Kidney (tissue), 14 donors: ENCODE data around the gene THADA. TPM values are rescaled to one million over a fixed set of nuclear protein-coding genes. Genes with fewer than 3 reads are reported as not detected.
A peak's percentile ranks its signal among the peaks of the same experiment; 100 is the strongest.

Source experiments
- DNase-seq, 5 donors: peaks; one replicate each; pipeline ENCODE4 v3.0.0-alpha.2; 2013 to 2020
- FAIRE-seq: peaks from 2 replicates; lab custom pipeline; 2012; peaks lifted over from hg19 to GRCh38; lab: Jason Lieb, UNC
- H3K27ac ChIP-seq, 2 donors: one replicate each; pipeline ENCODE4 v1.7.0; 2013; ENCODE audit warnings: low read depth in 2 of 2, low read length in 2 of 2, inconsistent platforms in 1 of 2
- H3K27me3 ChIP-seq: one replicate; pipeline ENCODE4 v1.7.1; 2013; ENCODE audit warnings: low read length, inconsistent platforms; ENCODE audit not compliant: control insufficient read depth, insufficient read depth
- H3K36me3 ChIP-seq, 3 donors: one replicate each; pipeline versions ENCODE4 v1.7.0 to v1.7.1; 2013; ENCODE audit warnings: low read length in 3 of 3, control low read depth in 1 of 3, inconsistent platforms in 1 of 3; ENCODE audit not compliant: insufficient read depth in 3 of 3, control insufficient read depth in 2 of 3
- H3K4me1 ChIP-seq, 3 donors: one replicate each; pipeline versions ENCODE4 v1.7.0 to v1.7.1; 2013; ENCODE audit warnings: low read length in 3 of 3, inconsistent platforms in 1 of 3, low read depth in 1 of 3; ENCODE audit not compliant: control insufficient read depth in 2 of 3, insufficient read depth in 2 of 3
- H3K4me3 ChIP-seq, 3 donors: one replicate each; pipeline versions ENCODE4 v1.7.0 to v1.8.1; 2013; ENCODE audit warnings: low read length in 3 of 3, control low read depth in 1 of 3, inconsistent platforms in 1 of 3
- H3K9ac ChIP-seq, 3 donors: one replicate each; pipeline versions ENCODE4 v1.7.0 to v1.7.1; 2013; ENCODE audit warnings: low read length in 3 of 3, control low read depth in 1 of 3, inconsistent platforms in 1 of 3
- H3K9me3 ChIP-seq, 3 donors: one replicate each; pipeline versions ENCODE4 v1.7.0 to v1.7.1; 2013; ENCODE audit warnings: low read length in 3 of 3, control low read depth in 1 of 3, inconsistent platforms in 1 of 3; ENCODE audit not compliant: control insufficient read depth in 2 of 3, insufficient read depth in 1 of 3
- intact Hi-C: fragments of 100-400 bp; cut with DNase I; formaldehyde crosslinking; loops from one replicate; pipeline ENCODE4 v1.11.1; 2022
- polyA plus RNA-seq: library from polyadenylated mRNA; stranded (reverse); fragments of 350-450 nt; fragmentation: Illumina TruSeq; extraction: RNeasy Lipid Tissue Mini Kit (QIAGEN cat#74804); gene quantifications from one replicate; pipeline ENCODE4 v1.2.3, GENCODE V29; 2014; ENCODE audit warnings: low read depth, low replicate concordance; ENCODE audit not compliant: insufficient read depth
- total RNA-seq: library from RNA; stranded (reverse); fragmentation: NEBNext Ultra II Directional; extraction: Animal tissue kit (Norgen Biotek cat#: 25700); gene quantifications from one replicate; pipeline ENCODE4 v1.2.1, GENCODE V29; 2021
- TF ChIP-seq, protein P1 (sequence below): IDR thresholded peaks from 3 replicates; pipeline ENCODE4 v1.5.1; 2012; ENCODE audit warnings: mild to moderate bottlenecking, moderate library complexity, borderline replicate concordance; ENCODE audit not compliant: insufficient read depth; ENCODE audit errors: extremely low read depth
- donor health status: control.
- donor health status: control.
- donor health status: control.
- donor health status: control.
- donor health status: control.
- donor health status: DM: yes; HTN: yes; CAD: no.
- donor health status: Normal renal cell carcinoma (clear cell type).

Gene THADA
- total and polyA plus RNA-seq, 2 donors from 2014 or later = 21.4 to 45.1 TPM

- intact Hi-C loops = loop anchor here (5.0 to 10.0 kb wide), 2 partner anchors 207 to 274 kb away; no protein-coding TSS in a partner anchor
- TF ChIP-seq, protein P1, sequence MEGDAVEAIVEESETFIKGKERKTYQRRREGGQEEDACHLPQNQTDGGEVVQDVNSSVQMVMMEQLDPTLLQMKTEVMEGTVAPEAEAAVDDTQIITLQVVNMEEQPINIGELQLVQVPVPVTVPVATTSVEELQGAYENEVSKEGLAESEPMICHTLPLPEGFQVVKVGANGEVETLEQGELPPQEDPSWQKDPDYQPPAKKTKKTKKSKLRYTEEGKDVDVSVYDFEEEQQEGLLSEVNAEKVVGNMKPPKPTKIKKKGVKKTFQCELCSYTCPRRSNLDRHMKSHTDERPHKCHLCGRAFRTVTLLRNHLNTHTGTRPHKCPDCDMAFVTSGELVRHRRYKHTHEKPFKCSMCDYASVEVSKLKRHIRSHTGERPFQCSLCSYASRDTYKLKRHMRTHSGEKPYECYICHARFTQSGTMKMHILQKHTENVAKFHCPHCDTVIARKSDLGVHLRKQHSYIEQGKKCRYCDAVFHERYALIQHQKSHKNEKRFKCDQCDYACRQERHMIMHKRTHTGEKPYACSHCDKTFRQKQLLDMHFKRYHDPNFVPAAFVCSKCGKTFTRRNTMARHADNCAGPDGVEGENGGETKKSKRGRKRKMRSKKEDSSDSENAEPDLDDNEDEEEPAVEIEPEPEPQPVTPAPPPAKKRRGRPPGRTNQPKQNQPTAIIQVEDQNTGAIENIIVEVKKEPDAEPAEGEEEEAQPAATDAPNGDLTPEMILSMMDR = no peak
- no peaks in the 10 kb centered on the region for H3K9me3 ChIP-seq
- peaks cover 0 to 9% (median 2%) of the 10 kb centered on the region in 3 donors for H3K36me3 ChIP-seq
- no peaks in the 10 kb centered on the region for H3K27me3 ChIP-seq
- no peak for FAIRE-seq
- peaks cover 6 to 21% (median 14%) of the 10 kb centered on the region in 3 donors for H3K4me1 ChIP-seq
- peak overlapping the region in 1 of 3 donors; percentile 81 for H3K4me3 ChIP-seq
- peak overlapping the region in 2 of 3 donors; percentile 11 to 68 for H3K9ac ChIP-seq
- no peak for DNase-seq
- peak overlapping the region; percentile 92 to 99 for H3K27ac ChIP-seq
Measured at GRCh38 chr2:43228756-43229659, 366.8 kb downstream of the THADA start.

DNA sequence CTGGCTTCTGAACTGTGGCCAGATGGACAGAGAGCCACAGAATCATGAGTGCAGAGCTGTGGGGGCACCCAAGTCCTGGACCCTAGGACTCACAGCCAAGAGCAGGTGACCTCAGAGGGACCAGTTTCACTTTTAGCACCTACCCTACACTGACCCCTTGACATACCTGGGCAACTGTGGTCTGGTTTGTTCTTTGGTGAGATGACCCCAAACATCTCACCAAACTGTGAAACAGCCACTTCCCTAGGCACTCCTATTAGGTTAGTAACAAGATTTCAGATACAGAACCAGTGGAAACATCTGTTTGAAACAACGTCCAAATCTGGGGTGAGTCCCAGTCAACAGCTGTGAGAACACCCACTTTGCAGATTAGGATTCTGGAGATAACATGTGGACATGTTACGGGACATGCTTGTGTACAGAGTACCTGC is 367.5 kb downstream of the THADA start:
- H3K9ac ChIP-seq = peak overlapping the region in 2 of 3 donors; percentile 11 to 68
- no peaks in the 10 kb centered on the region for H3K27me3 ChIP-seq
- no peaks in the 10 kb centered on the region for H3K9me3 ChIP-seq
- H3K4me3 ChIP-seq = peak overlapping the region in 1 of 3 donors; percentile 81
- peak overlapping the region; percentile 92 to 99 for H3K27ac ChIP-seq
- H3K36me3 ChIP-seq = peaks cover 3 to 16% (median 4%) of the 10 kb centered on the region in 3 donors
- DNase-seq (no peak), FAIRE-seq (no peak)
- intact Hi-C loops = loop anchor here (5.0 to 10.0 kb wide), 2 partner anchors 206 to 274 kb away; no protein-coding TSS in a partner anchor
- H3K4me1 ChIP-seq = peaks cover 6 to 21% (median 14%) of the 10 kb centered on the region in 3 donors
- TF ChIP-seq, protein P1 = no peak

DNA sequence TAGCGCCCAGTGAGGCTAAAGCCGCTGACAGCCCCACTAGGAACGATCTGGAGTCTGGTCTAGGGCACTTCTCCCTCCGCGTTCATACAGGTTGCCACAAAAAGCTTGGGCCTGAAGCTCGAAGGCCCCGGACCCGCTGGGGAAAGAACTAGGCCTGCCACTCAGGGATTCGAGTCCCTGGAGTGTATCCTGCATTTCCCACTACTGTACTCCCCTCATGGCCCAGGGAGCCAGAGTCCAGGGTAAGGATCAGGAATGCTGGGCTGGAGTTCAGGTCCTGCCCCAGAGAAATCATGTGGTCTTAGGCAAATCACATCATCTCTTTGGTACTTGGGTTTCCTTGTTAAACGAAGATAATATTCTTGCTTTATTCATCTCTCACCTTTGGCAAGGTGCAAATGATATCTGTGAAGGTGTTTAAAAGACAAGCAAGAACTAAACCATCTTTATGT is 368.0 kb downstream of the THADA start:
- H3K36me3 ChIP-seq = peaks cover 3 to 19% (median 6%) of the 10 kb centered on the region in 3 donors
- H3K4me1 ChIP-seq = peaks cover 6 to 21% (median 14%) of the 10 kb centered on the region in 3 donors
- peak overlapping the region; percentile 92 to 99 for H3K27ac ChIP-seq
- no peaks in the 10 kb centered on the region for H3K9me3 ChIP-seq
- FAIRE-seq = no peak
- DNase-seq = no peak
- peak overlapping the region; percentile 6 to 68 (median 38) for H3K9ac ChIP-seq
- TF ChIP-seq, protein P1 = peak; percentile 32
- H3K4me3 ChIP-seq = peak overlapping the region; percentile 29 to 81 (median 43)
- H3K27me3 ChIP-seq = no peaks in the 10 kb centered on the region
- intact Hi-C loops = loop anchor here (5.0 to 10.0 kb wide), 2 partner anchors 206 to 273 kb away; no protein-coding TSS in a partner anchor
